ENCODE measurements around the gene ITGAX. TPM values are rescaled to one million over a fixed set of nuclear protein-coding genes. Genes with fewer than 3 reads are reported as not detected.
"Not testable (repeated sequence)": the region's sequence is repeated elsewhere in the genome, so short reads cannot be mapped to it uniquely, and the experiment has no call there.

The ITGAX gene
- total and polyA plus RNA-seq, 4 donors, result 2.8 to 9.3 (median 7.1) TPM

DNA sequence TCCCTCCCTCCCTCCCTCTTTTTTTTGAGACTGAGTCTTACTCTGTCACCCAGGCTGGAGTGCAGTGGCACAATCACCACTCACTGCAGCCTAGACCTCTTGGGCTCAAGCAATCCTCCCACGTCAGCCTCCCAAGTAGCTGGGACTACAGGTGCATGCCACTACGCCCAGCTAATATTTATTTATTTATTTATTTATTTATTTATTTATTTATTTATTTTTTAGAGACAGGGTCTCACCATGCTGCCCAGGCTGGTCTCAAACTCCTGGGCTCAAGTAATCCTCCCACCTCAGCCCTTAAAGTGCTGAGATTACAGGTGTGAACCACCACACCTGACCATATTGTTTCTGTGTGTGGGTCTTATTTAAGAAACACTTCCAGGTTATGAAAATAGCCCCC lies 62.1 kb downstream of the ITGAX start:
- not testable (repeated sequence) for H3K36me3 ChIP-seq (ENCODE audit: control insufficient read depth, insufficient read depth, low read length); H3K4me1 ChIP-seq (ENCODE audit: control insufficient read depth, insufficient read depth, low read length); H3K9me3 ChIP-seq (ENCODE audit: control insufficient read depth, insufficient read depth, low read length); DNase-seq (ENCODE audit: low read depth in 4 of 6, low spot score in 6 of 6); H3K27ac ChIP-seq (ENCODE audit: low read depth, low read length); H3K27me3 ChIP-seq (ENCODE audit: control insufficient read depth, insufficient read depth, low read length); H3K4me3 ChIP-seq (ENCODE audit: low read depth, low read length)
- WGBS (ENCODE audit: insufficient coverage), result no CpG with 5 or more reads among the region's 2 CpGs

DNA sequence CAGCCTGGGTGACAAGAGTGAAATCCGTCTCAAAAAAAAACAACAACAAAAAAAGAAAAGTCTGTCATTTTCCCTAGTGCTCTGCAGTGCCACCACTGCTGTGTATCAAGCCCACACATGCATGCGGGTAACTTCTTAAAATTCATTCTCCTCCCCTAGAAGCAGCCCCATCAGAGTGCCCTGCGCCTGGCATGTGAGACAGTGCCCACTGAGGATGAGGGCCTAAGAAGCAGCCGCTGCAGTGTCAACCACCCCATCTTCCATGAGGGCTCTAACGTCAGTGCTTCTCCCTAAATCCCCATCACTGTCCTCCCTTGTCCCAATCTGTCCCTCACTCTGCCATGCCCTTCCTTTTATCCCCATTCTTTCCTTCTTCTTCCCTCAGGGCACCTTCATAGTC lies 62.9 kb downstream of the ITGAX start:
- WGBS (ENCODE audit: insufficient coverage), result 93% methylated on average over 5 of the region's 5 CpGs

DNA sequence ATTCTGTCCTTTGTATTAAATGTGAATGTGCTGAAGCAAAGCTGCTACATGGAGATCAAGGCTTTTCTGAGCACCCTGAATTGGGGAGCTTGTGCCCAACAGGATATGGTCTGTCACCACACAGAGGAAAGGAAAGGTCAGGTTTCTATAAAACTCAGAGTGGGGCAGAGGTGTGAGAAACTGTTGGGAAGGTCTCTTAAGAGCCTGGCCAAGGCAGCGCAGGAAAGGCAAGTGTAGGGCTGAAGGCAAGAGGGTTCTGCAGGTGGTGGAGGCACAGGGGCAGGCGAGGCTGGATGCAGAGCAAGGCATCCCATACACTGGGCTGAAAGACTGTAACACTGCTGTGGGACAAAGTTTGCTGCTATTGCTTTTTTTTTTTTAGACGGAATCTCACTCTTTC lies 65.1 kb downstream of the ITGAX start:
- H3K27ac ChIP-seq (ENCODE audit: low read depth, low read length), result no peak overlapping the region
- H3K36me3 ChIP-seq (ENCODE audit: control insufficient read depth, insufficient read depth, low read length), result no peaks in the 10 kb centered on the region
- H3K4me3 ChIP-seq (ENCODE audit: low read depth, low read length), result no peak overlapping the region
- no peaks in the 10 kb centered on the region for H3K9me3 ChIP-seq (ENCODE audit: control insufficient read depth, insufficient read depth, low read length)
- no peaks in the 10 kb centered on the region for H3K4me1 ChIP-seq (ENCODE audit: control insufficient read depth, insufficient read depth, low read length)
- H3K27me3 ChIP-seq (ENCODE audit: control insufficient read depth, insufficient read depth, low read length), result peaks cover 3% of the 10 kb centered on the region
- 91% methylated on average over 3 of the region's 3 CpGs for WGBS (ENCODE audit: insufficient coverage)
- DNase-seq (ENCODE audit: low read depth in 4 of 6, low spot score in 6 of 6), result no peak

More for the DNA sequence above, 62.9 kb downstream of the ITGAX start:
- H3K4me1 ChIP-seq (ENCODE audit: control insufficient read depth, insufficient read depth, low read length), result no peaks in the 10 kb centered on the region
- H3K4me3 ChIP-seq (ENCODE audit: low read depth, low read length), result no peak overlapping the region
- no peaks in the 10 kb centered on the region for H3K36me3 ChIP-seq (ENCODE audit: control insufficient read depth, insufficient read depth, low read length)
- no peak overlapping the region for H3K27ac ChIP-seq (ENCODE audit: low read depth, low read length)
- H3K9me3 ChIP-seq (ENCODE audit: control insufficient read depth, insufficient read depth, low read length), result no peaks in the 10 kb centered on the region
- H3K27me3 ChIP-seq (ENCODE audit: control insufficient read depth, insufficient read depth, low read length), result peaks cover 3% of the 10 kb centered on the region
- DNase-seq (ENCODE audit: low read depth in 4 of 6, low spot score in 6 of 6), result no peak

DNA sequence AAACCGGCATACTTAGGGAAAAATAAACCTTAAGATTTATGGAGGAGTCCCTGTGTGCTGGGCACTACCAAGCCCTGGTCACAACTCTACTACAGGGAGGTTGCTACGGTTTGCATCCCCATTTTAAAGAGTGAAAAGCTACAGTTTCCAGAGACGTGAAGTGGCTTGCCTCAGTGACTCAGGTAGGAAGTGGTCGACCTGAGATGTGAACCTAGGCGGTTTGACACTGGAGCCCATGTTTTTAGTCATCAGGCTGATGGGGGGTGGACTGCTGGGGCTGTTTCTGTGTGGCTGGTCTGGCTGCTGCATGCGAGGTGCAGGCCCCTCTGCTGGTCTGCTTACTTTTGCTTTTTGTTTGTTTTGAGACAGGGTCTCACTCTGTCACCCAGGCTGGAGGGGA lies 66.6 kb downstream of the ITGAX start:
- Histone ChIP-seq H3K27me3 (ENCODE audit: control insufficient read depth, insufficient read depth, low read length) (no peaks in the 10 kb centered on the region), H3K27ac (ENCODE audit: low read depth, low read length) (no peak overlapping the region), H3K36me3 (ENCODE audit: control insufficient read depth, insufficient read depth, low read length) (no peaks in the 10 kb centered on the region), H3K9me3 (ENCODE audit: control insufficient read depth, insufficient read depth, low read length) (no peaks in the 10 kb centered on the region), H3K4me1 (ENCODE audit: control insufficient read depth, insufficient read depth, low read length) (no peaks in the 10 kb centered on the region), H3K4me3 (ENCODE audit: low read depth, low read length) (no peak overlapping the region)
- WGBS (ENCODE audit: insufficient coverage), result 76% methylated on average over 5 of the region's 6 CpGs
- no peak for DNase-seq (ENCODE audit: low read depth in 4 of 6, low spot score in 6 of 6)

DNA sequence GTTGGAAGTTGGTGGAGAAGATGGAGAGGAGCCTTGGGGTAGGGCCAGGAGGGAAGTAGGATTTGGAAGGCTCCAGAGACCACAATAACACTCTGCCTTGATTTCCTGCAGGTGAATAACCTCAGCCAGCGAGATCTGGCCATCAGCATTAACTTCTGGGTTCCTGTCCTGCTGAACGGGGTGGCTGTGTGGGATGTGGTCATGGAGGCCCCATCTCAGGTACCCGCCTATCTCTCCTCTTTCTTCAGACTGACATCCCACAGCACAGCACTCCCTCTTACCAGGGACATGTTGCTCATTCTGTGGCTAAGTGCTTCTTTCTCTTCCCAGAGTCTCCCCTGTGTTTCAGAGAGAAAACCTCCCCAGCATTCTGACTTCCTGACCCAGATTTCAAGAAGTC lies 68.3 kb downstream of the ITGAX start:
- DNase-seq (ENCODE audit: low read depth in 4 of 6, low spot score in 6 of 6), result no peak
- peaks cover 10% of the 10 kb centered on the region for H3K4me1 ChIP-seq (ENCODE audit: control insufficient read depth, insufficient read depth, low read length)
- no peaks in the 10 kb centered on the region for H3K36me3 ChIP-seq (ENCODE audit: control insufficient read depth, insufficient read depth, low read length)
- H3K27me3 ChIP-seq (ENCODE audit: control insufficient read depth, insufficient read depth, low read length), result no peaks in the 10 kb centered on the region
- no peaks in the 10 kb centered on the region for H3K9me3 ChIP-seq (ENCODE audit: control insufficient read depth, insufficient read depth, low read length)
- WGBS (ENCODE audit: insufficient coverage), result 74% methylated on average over 2 of the region's 3 CpGs
- H3K27ac ChIP-seq (ENCODE audit: low read depth, low read length), result no peak overlapping the region
- H3K4me3 ChIP-seq (ENCODE audit: low read depth, low read length), result no peak overlapping the region

DNA sequence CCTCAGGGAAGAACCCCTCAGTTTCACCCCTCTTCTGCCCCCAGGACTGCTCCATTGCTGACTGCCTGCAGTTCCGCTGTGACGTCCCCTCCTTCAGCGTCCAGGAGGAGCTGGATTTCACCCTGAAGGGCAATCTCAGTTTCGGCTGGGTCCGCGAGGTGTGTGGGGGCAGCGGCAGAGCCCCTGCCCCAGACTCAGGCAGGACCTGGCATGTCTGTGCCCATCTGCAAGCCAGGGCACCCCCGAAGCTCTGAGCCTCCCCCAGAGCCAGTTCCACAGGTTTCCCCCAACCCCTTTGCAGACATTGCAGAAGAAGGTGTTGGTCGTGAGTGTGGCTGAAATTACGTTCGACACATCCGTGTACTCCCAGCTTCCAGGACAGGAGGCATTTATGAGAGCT lies 68.8 kb downstream of the ITGAX start:
- Histone ChIP-seq H3K27me3 (ENCODE audit: control insufficient read depth, insufficient read depth, low read length) (no peaks in the 10 kb centered on the region), H3K4me1 (ENCODE audit: control insufficient read depth, insufficient read depth, low read length) (peaks cover 10% of the 10 kb centered on the region), H3K36me3 (ENCODE audit: control insufficient read depth, insufficient read depth, low read length) (no peaks in the 10 kb centered on the region), H3K4me3 (ENCODE audit: low read depth, low read length) (no peak overlapping the region), H3K9me3 (ENCODE audit: control insufficient read depth, insufficient read depth, low read length) (no peaks in the 10 kb centered on the region), H3K27ac (ENCODE audit: low read depth, low read length) (no peak overlapping the region)
- no peak for DNase-seq (ENCODE audit: low read depth in 4 of 6, low spot score in 6 of 6)
- 67% methylated on average over 9 of the region's 12 CpGs for WGBS (ENCODE audit: insufficient coverage)

DNA sequence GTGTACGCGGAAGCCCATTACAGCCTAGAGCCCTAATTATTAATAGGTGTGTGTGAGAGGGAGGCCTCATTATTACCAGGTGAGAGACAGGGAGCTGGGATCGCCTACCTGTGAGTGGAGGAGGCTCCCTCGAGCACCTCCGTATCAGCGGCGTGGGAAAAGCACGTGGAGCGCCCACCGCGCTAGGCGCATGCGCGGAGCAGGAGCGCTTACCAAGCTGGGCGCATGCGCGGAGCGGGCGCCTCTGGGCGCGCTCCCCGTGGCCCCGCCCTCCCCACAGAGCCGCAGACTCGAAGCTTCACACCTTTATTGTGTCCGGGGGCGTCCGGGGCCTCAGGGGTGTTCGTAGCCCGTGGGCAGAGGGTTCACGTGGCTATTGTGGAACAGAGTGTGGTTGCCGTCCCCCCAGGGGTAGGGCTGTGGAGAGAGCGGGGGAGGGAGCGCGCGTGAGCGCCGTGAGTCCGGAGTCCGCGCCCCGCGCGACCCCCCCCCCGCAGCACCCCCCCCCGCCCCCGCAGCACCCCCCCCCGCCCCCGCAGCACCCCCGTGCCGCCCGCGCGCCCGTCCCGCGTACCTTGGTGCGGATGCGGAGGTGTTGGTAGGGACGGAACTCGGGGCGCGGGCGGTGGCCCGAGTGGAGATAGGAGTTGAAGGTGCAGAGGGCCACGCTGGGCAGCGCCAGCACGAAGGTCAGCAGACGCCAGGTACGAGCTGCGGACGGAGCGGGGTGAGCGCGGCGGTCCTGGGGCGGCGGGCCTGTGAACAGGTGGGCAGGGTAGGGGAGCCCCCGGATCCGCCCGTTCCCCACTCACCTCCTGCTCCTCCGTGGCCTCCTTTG lies 72.7 kb downstream of the ITGAX start:
- H3K27ac ChIP-seq (ENCODE audit: low read depth, low read length), result no peak overlapping the region
- no peaks in the 10 kb centered on the region for H3K27me3 ChIP-seq (ENCODE audit: control insufficient read depth, insufficient read depth, low read length)
- DNase-seq (ENCODE audit: low read depth in 4 of 6, low spot score in 6 of 6), result peak; percentile 48 to 95 (median 62)
- H3K4me1 ChIP-seq (ENCODE audit: control insufficient read depth, insufficient read depth, low read length), result peaks cover 10% of the 10 kb centered on the region
- no peaks in the 10 kb centered on the region for H3K36me3 ChIP-seq (ENCODE audit: control insufficient read depth, insufficient read depth, low read length)
- WGBS (ENCODE audit: insufficient coverage), result 16% methylated on average over 47 of the region's 83 CpGs
- peak overlapping the region; percentile 27 for H3K4me3 ChIP-seq (ENCODE audit: low read depth, low read length)
- H3K9me3 ChIP-seq (ENCODE audit: control insufficient read depth, insufficient read depth, low read length), result no peaks in the 10 kb centered on the region

DNA sequence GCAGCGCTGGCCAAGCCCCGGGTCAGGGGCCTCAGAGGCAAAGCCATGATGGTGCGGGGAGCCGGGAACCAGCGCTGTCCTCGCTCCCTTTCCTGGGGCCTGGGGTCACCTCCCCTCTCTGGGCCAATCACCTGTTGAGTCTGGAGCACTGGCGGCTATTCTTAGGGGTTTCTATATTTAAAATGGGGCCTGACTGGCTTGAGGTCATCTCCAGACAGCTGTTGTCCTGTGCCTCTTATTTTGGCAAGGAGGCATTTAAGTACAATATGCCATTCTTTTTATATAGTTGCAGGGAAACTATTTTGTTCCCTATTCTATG lies 73.3 kb downstream of the ITGAX start, which contains the start of gene COX6A2:
Gene COX6A2, minus strand, starts transcription at position 82 of the 319 bp plus-strand sequence. Its CDS starts 35 bp downstream, at position 47.
- H3K36me3 ChIP-seq (ENCODE audit: control insufficient read depth, insufficient read depth, low read length), result no peaks in the 10 kb centered on the region
- H3K27me3 ChIP-seq (ENCODE audit: control insufficient read depth, insufficient read depth, low read length), result no peaks in the 10 kb centered on the region
- WGBS (ENCODE audit: insufficient coverage), result 40% methylated on average over 6 of the region's 7 CpGs
- no peak within 1 kb of the TSS for H3K27ac ChIP-seq (ENCODE audit: low read depth, low read length)
- H3K4me3 ChIP-seq (ENCODE audit: low read depth, low read length), result peak within 1 kb of the TSS; percentile 27
- DNase-seq (ENCODE audit: low read depth in 4 of 6, low spot score in 6 of 6), result no peak
- H3K9me3 ChIP-seq (ENCODE audit: control insufficient read depth, insufficient read depth, low read length), result no peaks in the 10 kb centered on the region
- peaks cover 10% of the 10 kb centered on the region for H3K4me1 ChIP-seq (ENCODE audit: control insufficient read depth, insufficient read depth, low read length)

DNA sequence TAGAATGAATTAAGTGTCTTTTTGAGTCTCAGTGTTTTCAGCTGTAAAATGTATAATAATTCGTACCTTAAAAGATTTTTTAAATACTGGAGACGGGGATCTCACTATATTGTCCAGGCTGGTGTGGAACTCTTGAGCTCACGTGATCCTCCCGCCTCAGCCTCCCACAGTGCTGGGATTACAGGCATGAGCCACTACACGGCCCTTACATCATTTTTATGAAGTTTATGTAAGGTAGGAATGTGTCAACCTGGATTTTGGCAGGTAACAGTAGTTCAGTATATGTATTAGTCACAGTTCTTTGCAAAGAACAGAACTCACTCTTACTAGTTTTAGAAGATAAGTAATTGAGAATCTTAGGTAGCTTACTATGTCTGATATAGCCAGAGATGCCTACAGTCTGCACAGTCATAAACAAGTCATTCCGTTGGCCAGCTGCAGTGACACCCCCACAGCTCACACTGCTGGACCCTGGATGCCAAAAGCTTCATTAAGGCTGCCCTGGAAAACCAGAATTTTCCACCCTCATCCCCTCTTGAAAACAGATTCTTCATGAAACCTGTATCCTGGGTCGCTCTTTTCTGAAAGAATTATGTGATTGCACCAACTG lies 73.8 kb downstream of the ITGAX start:
- Histone ChIP-seq H3K27ac (ENCODE audit: low read depth, low read length) (no peak overlapping the region), H3K4me1 (ENCODE audit: control insufficient read depth, insufficient read depth, low read length) (peaks cover 10% of the 10 kb centered on the region), H3K9me3 (ENCODE audit: control insufficient read depth, insufficient read depth, low read length) (no peaks in the 10 kb centered on the region), H3K4me3 (ENCODE audit: low read depth, low read length) (no peak overlapping the region), H3K36me3 (ENCODE audit: control insufficient read depth, insufficient read depth, low read length) (no peaks in the 10 kb centered on the region), H3K27me3 (ENCODE audit: control insufficient read depth, insufficient read depth, low read length) (no peaks in the 10 kb centered on the region)
- 80% methylated on average over 2 of the region's 7 CpGs for WGBS (ENCODE audit: insufficient coverage)
- DNase-seq (ENCODE audit: low read depth in 4 of 6, low spot score in 6 of 6), result no peak

DNA sequence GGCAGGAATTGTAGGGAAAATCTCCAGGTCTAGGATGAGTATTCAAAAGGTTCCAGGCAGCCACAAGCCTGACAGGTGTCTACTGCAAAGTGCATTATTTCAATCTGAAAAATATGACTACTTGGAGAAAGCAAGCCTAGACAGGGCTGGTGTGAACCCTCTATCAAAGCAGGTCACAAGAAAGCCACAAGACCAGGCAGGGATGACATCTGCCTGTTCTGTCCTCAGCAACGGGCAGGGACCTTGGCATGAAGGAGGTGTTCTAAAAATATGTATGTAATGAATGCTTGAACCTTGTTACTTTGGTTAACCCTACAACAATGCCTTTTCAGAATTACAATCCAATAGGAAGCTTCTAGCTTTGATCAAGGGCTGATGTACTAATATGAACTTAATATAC lies 74.3 kb downstream of the ITGAX start:
- Histone ChIP-seq H3K27ac (ENCODE audit: low read depth, low read length) (no peak overlapping the region), H3K27me3 (ENCODE audit: control insufficient read depth, insufficient read depth, low read length) (no peaks in the 10 kb centered on the region), H3K36me3 (ENCODE audit: control insufficient read depth, insufficient read depth, low read length) (no peaks in the 10 kb centered on the region), H3K4me1 (ENCODE audit: control insufficient read depth, insufficient read depth, low read length) (peaks cover 10% of the 10 kb centered on the region), H3K4me3 (ENCODE audit: low read depth, low read length) (no peak overlapping the region), H3K9me3 (ENCODE audit: control insufficient read depth, insufficient read depth, low read length) (no peaks in the 10 kb centered on the region)
- DNase-seq (ENCODE audit: low read depth in 4 of 6, low spot score in 6 of 6), result no peak
- WGBS (ENCODE audit: insufficient coverage), result no CpG with 5 or more reads among the region's 1 CpG
